ENCODE results near the gene YY2. TPM values are rescaled to one million over a fixed set of nuclear protein-coding genes. Genes with fewer than 3 reads are reported as not detected.

Gene YY2
- total RNA-seq (2022; extraction: Qiagen RNA extraction), result 1.9 to 2.8 TPM (median 2.2 TPM) in 5 replicates

DNA sequence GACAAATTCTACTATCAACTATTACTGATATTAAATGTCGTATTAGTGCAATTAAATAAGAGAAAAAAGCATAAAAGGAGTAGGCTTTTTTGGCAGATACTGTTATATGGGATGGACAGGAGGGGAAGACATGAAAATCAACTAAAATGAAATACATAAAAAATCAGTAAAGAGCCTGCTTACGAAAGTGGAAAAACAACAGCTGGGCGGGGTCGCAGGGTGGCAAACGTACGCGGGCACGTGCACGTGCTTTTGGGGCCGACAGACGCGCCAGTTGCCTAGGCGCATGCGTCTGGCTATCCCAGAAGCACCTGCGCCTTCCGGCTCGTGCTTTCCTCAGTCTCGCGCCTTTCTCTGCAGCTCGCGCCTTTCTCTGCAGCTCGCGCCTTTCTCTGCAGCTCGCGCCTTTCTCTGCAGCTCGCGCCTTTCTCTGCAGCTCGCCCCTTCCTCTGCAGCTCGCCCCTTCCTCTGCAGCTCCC is at the start of gene YY2:
Gene YY2, plus strand, starts transcription at position 51 of the 479 bp plus-strand sequence. CDS start 498 bp downstream, outside the sequence.

DNA sequence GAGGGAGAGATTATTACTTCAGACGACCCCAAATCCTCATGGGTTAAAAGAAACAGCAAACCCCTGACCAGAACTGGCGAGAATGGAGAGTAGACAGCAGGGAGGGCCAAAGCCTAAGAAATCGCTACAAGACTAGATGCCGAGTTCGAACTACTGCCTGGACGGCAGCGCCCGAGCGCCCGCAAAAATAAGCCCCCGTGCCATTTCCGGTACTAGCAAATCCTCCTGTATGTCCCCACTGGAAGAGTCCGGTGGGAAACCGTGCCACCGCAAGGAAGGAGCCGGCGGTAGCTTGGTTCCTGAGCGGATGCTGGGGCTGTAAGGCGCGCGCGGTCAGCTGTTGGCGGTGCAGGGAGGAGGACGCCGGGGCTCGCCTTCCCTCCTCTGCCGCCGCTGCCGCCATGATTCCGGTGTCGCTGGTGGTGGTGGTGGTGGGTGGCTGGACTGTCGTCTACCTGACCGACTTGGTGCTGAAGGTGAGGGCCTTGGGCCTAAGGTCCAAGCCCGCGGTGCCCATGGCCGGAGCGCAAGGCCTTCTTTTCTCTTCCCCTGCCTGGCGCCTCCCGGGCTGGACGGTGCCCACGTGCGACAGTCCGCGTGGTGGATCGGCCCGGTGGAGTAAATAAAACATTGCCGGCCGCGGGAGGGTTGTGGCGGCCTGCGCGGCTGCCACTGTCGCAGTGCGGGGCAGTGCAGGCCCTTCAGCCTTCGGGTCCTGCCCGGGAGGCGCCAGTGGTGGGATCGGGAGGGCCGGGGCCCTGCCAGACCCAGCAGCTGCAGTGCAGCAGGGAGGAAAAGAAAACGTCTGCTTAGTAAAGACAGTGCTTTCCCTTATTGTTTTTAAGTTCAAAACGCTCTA is 16.2 kb upstream of the YY2 start, which contains the start of gene MBTPS2:
Gene MBTPS2, plus strand, starts transcription at position 284 of the 859 bp plus-strand sequence. Its CDS starts 118 bp downstream, at position 402.

Other genes starting within 250 kb of the YY2 start
- not detected in 5 replicates for gene KLHL34, start 197.7 kb upstream of the YY2 start, total RNA-seq (2022; extraction: Qiagen RNA extraction)
- 0.09 TPM in 1 of 5 replicates, not detected in the others for gene SMPX, start 97.9 kb upstream of the YY2 start, total RNA-seq (2022; extraction: Qiagen RNA extraction)
- gene MBTPS2, start 16.4 kb upstream of the YY2 start, total RNA-seq (2022; extraction: Qiagen RNA extraction), result 19.5 to 29.2 TPM (median 24.1 TPM) in 5 replicates
- 185 to 230 TPM (median 190 TPM) in 5 replicates for gene SMS, start 84.7 kb downstream of the YY2 start, total RNA-seq (2022; extraction: Qiagen RNA extraction)
- gene PHEX, start 176.3 kb downstream of the YY2 start, total RNA-seq (2022; extraction: Qiagen RNA extraction), result 0.31 to 0.42 TPM (median 0.35 TPM) in 5 replicates

Data from A549 treated with Hydrocortisone at 1 μM for 4 hours (cell line).